Progenitor cell of endocrine pancreas (in vitro differentiated cells): Measurements from ENCODE around the gene FANCC. TPM values are rescaled to one million over a fixed set of nuclear protein-coding genes. Genes with fewer than 3 reads are reported as not detected.
A peak's percentile ranks its signal among the peaks of the same experiment; 100 is the strongest.

ENCODE experiments used
- DNase-seq: peaks from one replicate; pipeline ENCODE4 v3.0.0; 2021; ENCODE audit warnings: low spot score; ENCODE audit not compliant: unreplicated experiment
- H3K27ac Mint-ChIP-seq: 2 replicates; pipeline ENCODE4 v1.8.0; 2021; ENCODE audit warnings: mild to moderate bottlenecking, moderate library complexity, mixed read lengths
- H3K27me3 Mint-ChIP-seq: 2 replicates; pipeline ENCODE4 v1.8.0; 2021; ENCODE audit warnings: mixed read lengths
- H3K36me3 Mint-ChIP-seq: 2 replicates; pipeline ENCODE4 v1.8.0; 2022; ENCODE audit warnings: mixed read lengths; ENCODE audit not compliant: insufficient read depth
- H3K4me1 Mint-ChIP-seq: 2 replicates; pipeline ENCODE4 v1.8.0; 2021; ENCODE audit warnings: low read depth, mixed read lengths
- H3K4me3 Mint-ChIP-seq: 2 replicates; pipeline ENCODE4 v1.8.0; 2021; ENCODE audit warnings: low read depth, mild to moderate bottlenecking, moderate library complexity, mixed read lengths
- H3K9me3 Mint-ChIP-seq: 2 replicates; pipeline ENCODE4 v1.8.0; 2021; ENCODE audit warnings: low read depth, mixed read lengths
- total RNA-seq: library from RNA; stranded (reverse); gene quantifications from 2 replicates; pipeline ENCODE4 v1.2.1, GENCODE V29; 2021
- TF ChIP-seq, protein P1 (sequence below): fragments of 200-600 bp; sonication (generic); IDR thresholded peaks from one replicate; pipeline ENCODE4 v1.5.0; 2021; ENCODE audit warnings: antibody characterized with exemption, mild to moderate bottlenecking; ENCODE audit not compliant: unreplicated experiment

FANCC gene
- total RNA-seq, 1 donor from 2014 or later = 28.9 TPM

- Mint-ChIP-seq H3K36me3 (peaks cover 35% of the 10 kb centered on the region), H3K4me1 (peaks cover 1% of the 10 kb centered on the region), H3K27ac (no peak overlapping the region), H3K9me3 (no peaks in the 10 kb centered on the region), H3K4me3 (no peak overlapping the region), H3K27me3 (no peaks in the 10 kb centered on the region)
- no peak for DNase-seq
- TF ChIP-seq, protein P1, sequence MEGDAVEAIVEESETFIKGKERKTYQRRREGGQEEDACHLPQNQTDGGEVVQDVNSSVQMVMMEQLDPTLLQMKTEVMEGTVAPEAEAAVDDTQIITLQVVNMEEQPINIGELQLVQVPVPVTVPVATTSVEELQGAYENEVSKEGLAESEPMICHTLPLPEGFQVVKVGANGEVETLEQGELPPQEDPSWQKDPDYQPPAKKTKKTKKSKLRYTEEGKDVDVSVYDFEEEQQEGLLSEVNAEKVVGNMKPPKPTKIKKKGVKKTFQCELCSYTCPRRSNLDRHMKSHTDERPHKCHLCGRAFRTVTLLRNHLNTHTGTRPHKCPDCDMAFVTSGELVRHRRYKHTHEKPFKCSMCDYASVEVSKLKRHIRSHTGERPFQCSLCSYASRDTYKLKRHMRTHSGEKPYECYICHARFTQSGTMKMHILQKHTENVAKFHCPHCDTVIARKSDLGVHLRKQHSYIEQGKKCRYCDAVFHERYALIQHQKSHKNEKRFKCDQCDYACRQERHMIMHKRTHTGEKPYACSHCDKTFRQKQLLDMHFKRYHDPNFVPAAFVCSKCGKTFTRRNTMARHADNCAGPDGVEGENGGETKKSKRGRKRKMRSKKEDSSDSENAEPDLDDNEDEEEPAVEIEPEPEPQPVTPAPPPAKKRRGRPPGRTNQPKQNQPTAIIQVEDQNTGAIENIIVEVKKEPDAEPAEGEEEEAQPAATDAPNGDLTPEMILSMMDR = no peak
These were observed 232.3 kb downstream of the FANCC start for GRCh38 chr9:95085036-95085770.

GRCh38 chr9:95084254-95084934 lies 233.1 kb downstream of the FANCC start:
- H3K4me3 Mint-ChIP-seq = no peak overlapping the region
- peaks cover 37% of the 10 kb centered on the region for H3K36me3 Mint-ChIP-seq
- no peaks in the 10 kb centered on the region for H3K27me3 Mint-ChIP-seq
- TF ChIP-seq, protein P1 = no peak
- no peak for DNase-seq
- peak overlapping the region; percentile 86 for H3K27ac Mint-ChIP-seq
- no peaks in the 10 kb centered on the region for H3K9me3 Mint-ChIP-seq
- H3K4me1 Mint-ChIP-seq = peaks cover 3% of the 10 kb centered on the region

DNA sequence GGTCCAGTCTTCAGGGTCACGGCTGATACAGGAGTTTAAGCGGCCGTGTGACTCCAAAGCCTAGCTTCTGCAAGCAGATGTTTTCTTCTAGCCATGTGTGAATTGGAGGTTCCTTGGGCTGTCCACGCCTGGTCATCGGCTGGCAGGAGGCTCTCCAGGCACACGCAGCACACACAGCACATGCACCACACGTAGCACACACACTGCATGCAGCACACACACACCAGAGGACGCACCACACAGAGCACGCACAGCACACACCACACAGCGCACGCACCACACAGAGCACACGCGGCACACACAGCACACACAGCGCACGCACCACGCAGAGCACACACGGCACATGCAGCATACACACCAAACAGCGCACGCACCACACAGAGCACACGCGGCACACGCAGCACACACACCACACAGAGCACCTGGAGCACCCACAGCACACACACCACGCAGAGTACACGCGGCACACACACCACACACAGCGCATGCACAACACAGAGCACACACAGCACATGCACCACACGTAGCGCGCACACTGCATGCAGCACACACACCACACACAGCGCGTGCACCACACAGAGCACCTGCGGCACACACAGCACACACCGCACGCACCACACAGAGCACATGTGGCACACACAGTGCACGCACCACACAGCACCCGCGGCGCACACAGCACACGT lies 234.3 kb downstream of the FANCC start:
- Mint-ChIP-seq H3K9me3 (no peaks in the 10 kb centered on the region), H3K36me3 (peaks cover 34% of the 10 kb centered on the region), H3K4me3 (no peak overlapping the region), H3K27me3 (no peaks in the 10 kb centered on the region), H3K4me1 (peaks cover 15% of the 10 kb centered on the region), H3K27ac (peak overlapping the region; percentile 69)
- TF ChIP-seq, protein P1 = no peak
- no peak for DNase-seq

- TF ChIP-seq, protein P1 = no peak
- Mint-ChIP-seq H3K9me3 (no peaks in the 10 kb centered on the region), H3K27me3 (no peaks in the 10 kb centered on the region), H3K27ac (peak overlapping the region; percentile 69), H3K4me3 (no peak overlapping the region), H3K4me1 (peaks cover 22% of the 10 kb centered on the region), H3K36me3 (peaks cover 32% of the 10 kb centered on the region)
- DNase-seq = no peak
These were observed 235.0 kb downstream of the FANCC start for GRCh38 chr9:95082401-95083084.

DNA sequence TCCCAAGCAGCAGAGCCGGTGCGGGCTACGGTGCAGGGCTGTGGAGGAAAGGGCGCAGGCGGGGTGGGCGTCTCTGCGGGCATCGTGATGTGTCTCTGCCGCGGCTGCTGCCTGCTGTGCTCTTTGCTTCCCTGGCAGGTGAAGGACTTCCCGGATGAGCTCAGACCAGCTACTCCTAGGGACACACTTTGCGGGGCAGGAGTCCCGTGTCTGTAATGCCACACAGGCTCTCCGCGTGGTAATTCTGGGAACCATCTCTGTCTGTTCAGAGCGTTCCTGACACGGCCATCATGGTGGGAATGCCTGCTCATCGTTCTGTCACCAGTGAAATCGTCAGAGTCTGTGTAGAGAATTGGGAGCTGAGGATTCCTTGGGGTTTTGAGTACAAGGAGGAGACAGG lies 235.5 kb downstream of the FANCC start:
- H3K4me3 Mint-ChIP-seq = no peak overlapping the region
- DNase-seq = no peak
- no peaks in the 10 kb centered on the region for H3K9me3 Mint-ChIP-seq
- H3K27me3 Mint-ChIP-seq = no peaks in the 10 kb centered on the region
- H3K36me3 Mint-ChIP-seq = peaks cover 33% of the 10 kb centered on the region
- H3K27ac Mint-ChIP-seq = peak overlapping the region; percentile 24
- TF ChIP-seq, protein P1 = no peak
- H3K4me1 Mint-ChIP-seq = peaks cover 25% of the 10 kb centered on the region
